Brain microvascular endothelial cell (primary cell): ENCODE results near the gene RABGAP1.

ENCODE experiments used
- DNase-seq: peaks from one replicate; pipeline ENCODE4 v3.0.0-alpha.2; 2020
- H3K27ac ChIP-seq: fragments of 250-450 bp; sonication (Bioruptor Pico); 2 replicates; pipeline ENCODE4 v1.5.1; 2020; ENCODE audit warnings: mild to moderate bottlenecking, moderate library complexity
- H3K27me3 ChIP-seq: fragments of 250-450 bp; sonication (Bioruptor Pico); replicated peaks from 2 replicates; pipeline ENCODE4 v1.5.1; 2020; ENCODE audit warnings: mild to moderate bottlenecking
- H3K36me3 ChIP-seq: fragments of 250-450 bp; sonication (Bioruptor Pico); replicated peaks from 2 replicates; pipeline ENCODE4 v1.5.1; 2020; ENCODE audit warnings: mild to moderate bottlenecking
- H3K4me3 ChIP-seq: 2 replicates; pipeline ENCODE4 v1.5.1; 2011; ENCODE audit warnings: low read depth, mild to moderate bottlenecking, control low read depth, low read length, moderate library complexity
- CTCF ChIP-seq: IDR thresholded peaks from 2 replicates; pipeline ENCODE4 v1.5.1; 2011; ENCODE audit warnings: low read depth, mild to moderate bottlenecking, moderate library complexity, low read length, control low read depth, inconsistent platforms; ENCODE audit errors: missing control alignments
- in situ Hi-C: cut with HindIII; loops from 2 replicates; pipeline ENCODE4 v1.10.0; 2017; ENCODE audit warnings: low sequenced_read_pairs, low pct_ligation_motif_present

Gene RABGAP1

GRCh38 chr9:123072407-123072995, 131.7 kb downstream of the RABGAP1 start:
- H3K27me3 ChIP-seq, result no peaks in the 10 kb centered on the region
- H3K27ac ChIP-seq, result no peak overlapping the region
- H3K4me3 ChIP-seq, result no peak overlapping the region
- DNase-seq, result no peak
- no peaks in the 10 kb centered on the region for H3K36me3 ChIP-seq
- in situ Hi-C loops, result no loop called here
- TF ChIP-seq CTCF, result no peak

GRCh38 chr9:123073441-123073840, 132.6 kb downstream of the RABGAP1 start:
- in situ Hi-C loops, result no loop called here
- no peak overlapping the region for H3K4me3 ChIP-seq
- no peaks in the 10 kb centered on the region for H3K36me3 ChIP-seq
- DNase-seq, result no peak
- no peak overlapping the region for H3K27ac ChIP-seq
- TF ChIP-seq CTCF, result no peak
- H3K27me3 ChIP-seq, result no peaks in the 10 kb centered on the region

GRCh38 chr9:123073991-123074422, 133.2 kb downstream of the RABGAP1 start:
- no peak overlapping the region for H3K4me3 ChIP-seq
- no peak for DNase-seq
- H3K36me3 ChIP-seq, result no peaks in the 10 kb centered on the region
- in situ Hi-C loops, result no loop called here
- peak; percentile 3 for TF ChIP-seq CTCF
- H3K27ac ChIP-seq, result no peak overlapping the region
- no peaks in the 10 kb centered on the region for H3K27me3 ChIP-seq

- TF ChIP-seq CTCF, result no peak
- H3K36me3 ChIP-seq, result no peaks in the 10 kb centered on the region
- H3K4me3 ChIP-seq, result no peak overlapping the region
- no peak for DNase-seq
- in situ Hi-C loops, result no loop called here
- H3K27ac ChIP-seq, result no peak overlapping the region
- no peaks in the 10 kb centered on the region for H3K27me3 ChIP-seq
Observed at GRCh38 chr9:123074628-123075027, 133.8 kb downstream of the RABGAP1 start.

- no peaks in the 10 kb centered on the region for H3K27me3 ChIP-seq
- in situ Hi-C loops, result no loop called here
- TF ChIP-seq CTCF, result no peak
- H3K27ac ChIP-seq, result no peak overlapping the region
- H3K36me3 ChIP-seq, result peaks cover 4% of the 10 kb centered on the region
- no peak for DNase-seq
- no peak overlapping the region for H3K4me3 ChIP-seq
Observed at GRCh38 chr9:123080444-123080843, 139.6 kb downstream of the RABGAP1 start.

- H3K27ac ChIP-seq, result no peak overlapping the region
- TF ChIP-seq CTCF, result peak; percentile 61
- peaks cover 4% of the 10 kb centered on the region for H3K36me3 ChIP-seq
- no peak overlapping the region for H3K4me3 ChIP-seq
- no peaks in the 10 kb centered on the region for H3K27me3 ChIP-seq
- in situ Hi-C loops, result no loop called here
- DNase-seq, result peak; percentile 31
Observed at GRCh38 chr9:123081824-123082223, 141.0 kb downstream of the RABGAP1 start.
